Colonic mucosa (tissue), 4 donors: ENCODE measurements around the gene IFT80. TPM values are rescaled to one million over a fixed set of nuclear protein-coding genes. Genes with fewer than 3 reads are reported as not detected.
"Not testable (repeated sequence)": the region's sequence is repeated elsewhere in the genome, so short reads cannot be mapped to it uniquely, and the experiment has no call there.

Experiments
- DNase-seq: peaks from one replicate; pipeline ENCODE4 v3.0.0-alpha.2; 2020
- H3K27ac ChIP-seq: fragments of 200-600 bp; one replicate; pipeline ENCODE4 v1.8.0; 2021
- H3K27me3 ChIP-seq: fragments of 200-600 bp; one replicate; pipeline ENCODE4 v1.8.0; 2021
- H3K36me3 ChIP-seq: fragments of 200-600 bp; one replicate; pipeline ENCODE4 v1.8.0; 2021
- H3K4me1 ChIP-seq: fragments of 200-600 bp; one replicate; pipeline ENCODE4 v1.8.0; 2021; ENCODE audit warnings: mild to moderate bottlenecking
- H3K4me3 ChIP-seq: fragments of 200-600 bp; one replicate; pipeline ENCODE4 v1.8.0; 2021
- H3K9ac ChIP-seq, 2 donors: one replicate each; pipeline ENCODE4 v1.7.0; 2013; ENCODE audit warnings: control low read depth in 2 of 2, low read depth in 2 of 2, low read length in 2 of 2
- H3K9me3 ChIP-seq: fragments of 200-600 bp; one replicate; pipeline ENCODE4 v1.8.0; 2021
- CTCF ChIP-seq: fragments of 200-600 bp; IDR thresholded peaks from one replicate; pipeline ENCODE4 v1.8.0; 2022; ENCODE audit warnings: antibody characterized with exemption, mild to moderate bottlenecking
- intact Hi-C: fragments of 100-400 bp; cut with DNase I; formaldehyde crosslinking; loops from one replicate; pipeline ENCODE4 v1.14.1; 2022
- total RNA-seq, 2 donors: library from RNA; stranded (reverse); fragmentation: NEBNext Ultra II Directional in 1 of 2; extraction: Animal tissue kit (Norgen Biotek cat#: 25700) in 1 of 2; gene quantifications; one replicate each; pipeline ENCODE4 v1.2.1, GENCODE V29; 2021
- donor health status: healthy.
- donor health status: DM: no; HTN: no; CAD: no.
- donor health status: DM: no; HTN: no; CAD: no.

Gene IFT80
- total RNA-seq, 2 donors from 2014 or later = 13.1 to 13.8 TPM

- TF ChIP-seq CTCF = no peak
- no peak for DNase-seq
- intact Hi-C loops = no loop called here
- Histone ChIP-seq H3K27ac (no peak overlapping the region), H3K4me3 (no peak overlapping the region), H3K9ac (no peak overlapping the region), H3K36me3 (no peaks in the 10 kb centered on the region), H3K4me1 (no peaks in the 10 kb centered on the region), H3K27me3 (no peaks in the 10 kb centered on the region), H3K9me3 (no peaks in the 10 kb centered on the region)
These were observed 153.7 kb downstream of the IFT80 start for GRCh38 chr3:160245261-160245800.

DNA sequence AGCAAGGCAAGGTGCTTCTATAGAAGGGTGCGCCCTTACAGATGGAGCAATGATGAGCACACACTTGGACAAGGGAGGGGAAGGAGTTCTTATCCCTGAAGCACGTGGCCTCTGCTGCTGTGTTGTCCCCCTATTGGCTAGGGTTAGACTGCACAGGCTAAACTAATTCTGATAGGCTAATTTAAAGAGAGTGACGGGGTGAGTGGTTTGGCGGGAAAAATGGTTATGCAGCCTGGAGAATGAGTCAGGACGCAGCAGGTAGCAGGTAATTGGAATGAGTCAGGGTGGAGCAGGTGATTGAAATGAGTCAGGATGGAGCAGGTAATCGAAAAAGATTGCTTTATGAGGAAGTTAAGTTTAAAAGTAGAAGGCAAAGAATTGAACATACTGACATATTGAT lies 158.3 kb downstream of the IFT80 start:
- H3K27ac ChIP-seq, H3K9me3 ChIP-seq, intact Hi-C loops, H3K27me3 ChIP-seq, DNase-seq, H3K4me3 ChIP-seq, H3K36me3 ChIP-seq, H3K9ac ChIP-seq, H3K4me1 ChIP-seq: not testable (repeated sequence)

GRCh38 chr3:160232014-160232413 lies 167.0 kb downstream of the IFT80 start:
- Histone ChIP-seq H3K4me3 (no peak overlapping the region), H3K9ac (no peak overlapping the region), H3K27me3 (peaks cover 6% of the 10 kb centered on the region), H3K27ac (no peak overlapping the region), H3K36me3 (no peaks in the 10 kb centered on the region), H3K4me1 (no peaks in the 10 kb centered on the region), H3K9me3 (no peaks in the 10 kb centered on the region)
- no peak for DNase-seq
- TF ChIP-seq CTCF = no peak
- intact Hi-C loops = no loop called here

GRCh38 chr3:160227419-160227818 lies 171.6 kb downstream of the IFT80 start:
- Histone ChIP-seq H3K36me3 (no peaks in the 10 kb centered on the region), H3K27ac (no peak overlapping the region), H3K27me3 (peaks cover 17% of the 10 kb centered on the region), H3K4me3 (no peak overlapping the region), H3K9me3 (no peaks in the 10 kb centered on the region), H3K9ac (no peak overlapping the region), H3K4me1 (peaks cover 7% of the 10 kb centered on the region)
- intact Hi-C loops = no loop called here
- DNase-seq = no peak
- no peak for TF ChIP-seq CTCF

- TF ChIP-seq CTCF = no peak
- peaks cover 7% of the 10 kb centered on the region for H3K4me1 ChIP-seq
- peak overlapping the region; percentile 64 for H3K4me3 ChIP-seq
- H3K9ac ChIP-seq = peak overlapping the region in 1 of 2 donors; percentile 62
- DNase-seq = no peak
- no peak overlapping the region for H3K27ac ChIP-seq
- H3K9me3 ChIP-seq = no peaks in the 10 kb centered on the region
- no peaks in the 10 kb centered on the region for H3K36me3 ChIP-seq
- intact Hi-C loops = no loop called here
- peaks cover 17% of the 10 kb centered on the region for H3K27me3 ChIP-seq
These were observed 172.8 kb downstream of the IFT80 start for GRCh38 chr3:160226026-160226907.
